ENCODE results near the gene ARHGEF1. TPM values are rescaled to one million over a fixed set of nuclear protein-coding genes. Genes with fewer than 3 reads are reported as not detected.

Gene ARHGEF1
- total RNA-seq, 2 donors from 2014 or later = 64.1 to 98.7 TPM

GRCh38 chr19:41947091-41947490, 64.1 kb downstream of the ARHGEF1 start:
- intact Hi-C loops (cut with DNase I) = no loop called here
- H3K9ac ChIP-seq (ENCODE audit: low read depth in 2 of 2, low read length in 2 of 2) = no peak overlapping the region
- H3K9me3 ChIP-seq = no peaks in the 10 kb centered on the region
- no peaks in the 10 kb centered on the region for H3K4me1 ChIP-seq
- TF ChIP-seq CTCF (IDR thresholded peaks at IDR 0.05) = no peak
- no peak overlapping the region for H3K27ac ChIP-seq
- no peak overlapping the region for H3K4me3 ChIP-seq
- H3K36me3 ChIP-seq = no peaks in the 10 kb centered on the region
- H3K27me3 ChIP-seq = no peaks in the 10 kb centered on the region
- DNase-seq = no peak

DNA sequence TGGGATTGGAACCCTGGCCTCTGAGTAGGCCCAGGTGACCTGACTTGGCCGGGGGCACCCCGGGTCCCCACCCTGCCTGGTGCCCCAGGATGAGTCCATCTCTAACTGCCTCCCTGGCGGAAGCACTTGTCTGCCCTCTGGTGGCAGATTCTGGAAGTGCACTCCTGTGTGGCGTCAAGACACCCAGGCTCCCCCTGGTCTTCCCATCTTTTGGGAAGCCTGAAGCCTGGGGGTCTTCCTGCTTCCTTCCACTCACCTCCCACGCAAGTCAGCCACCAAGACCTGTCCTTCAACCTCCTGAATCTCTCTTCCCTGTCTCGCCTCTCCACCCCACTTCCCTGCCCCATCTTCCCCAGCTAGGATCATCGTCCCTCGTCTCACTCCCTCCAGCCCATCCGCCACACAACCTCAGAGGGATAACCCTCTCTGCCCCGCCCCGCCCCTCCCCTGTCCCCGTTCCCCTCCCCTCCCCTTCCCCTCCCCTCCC, 68.7 kb downstream of the ARHGEF1 start:
- Histone ChIP-seq H3K27ac (no peak overlapping the region), H3K4me3 (no peak overlapping the region), H3K4me1 (no peaks in the 10 kb centered on the region), H3K9ac (ENCODE audit: low read depth in 2 of 2, low read length in 2 of 2) (no peak overlapping the region), H3K36me3 (no peaks in the 10 kb centered on the region), H3K27me3 (no peaks in the 10 kb centered on the region), H3K9me3 (no peaks in the 10 kb centered on the region)
- intact Hi-C loops (cut with DNase I) = loop anchor here (5.0 kb wide), 1 partner anchor 79 kb away; no protein-coding TSS in a partner anchor
- DNase-seq = peak; percentile 91
- peak; percentile 99 for TF ChIP-seq CTCF (IDR thresholded peaks at IDR 0.05)

- Histone ChIP-seq H3K9ac (ENCODE audit: low read depth in 2 of 2, low read length in 2 of 2) (peak overlapping the region in 1 of 2 donors; percentile 95), H3K27me3 (no peaks in the 10 kb centered on the region), H3K36me3 (no peaks in the 10 kb centered on the region), H3K9me3 (no peaks in the 10 kb centered on the region), H3K4me3 (no peak overlapping the region), H3K27ac (no peak overlapping the region), H3K4me1 (peaks cover 4% of the 10 kb centered on the region)
- DNase-seq = no peak
- TF ChIP-seq CTCF (IDR thresholded peaks at IDR 0.05) = no peak
- intact Hi-C loops (cut with DNase I) = no loop called here
These were observed 72.5 kb downstream of the ARHGEF1 start for GRCh38 chr19:41955521-41955920.

GRCh38 chr19:41956621-41957020, 73.6 kb downstream of the ARHGEF1 start:
- H3K4me3 ChIP-seq = peak overlapping the region; percentile 94
- no peaks in the 10 kb centered on the region for H3K9me3 ChIP-seq
- peaks cover 4% of the 10 kb centered on the region for H3K4me1 ChIP-seq
- no peaks in the 10 kb centered on the region for H3K27me3 ChIP-seq
- no peaks in the 10 kb centered on the region for H3K36me3 ChIP-seq
- peak overlapping the region; percentile 94 for H3K27ac ChIP-seq
- H3K9ac ChIP-seq (ENCODE audit: low read depth in 2 of 2, low read length in 2 of 2) = peak overlapping the region; percentile 47 to 95
- peak; percentile 57 for DNase-seq
- intact Hi-C loops (cut with DNase I) = no loop called here
- no peak for TF ChIP-seq CTCF (IDR thresholded peaks at IDR 0.05)

Small RNA genes within 50 kb of the gene (microRNA-seq; reads per million reads assigned to microRNA genes)
- not detected for gene MIR6797

Other genes with a start within 250 kb of the ARHGEF1 start
- 100 to 1,000 TPM; 329 to 919 TPM for gene CEACAM7, start 194.9 kb upstream of the ARHGEF1 start, total RNA-seq
- 1,000 to 10,000 TPM; 2,196 to 2,217 TPM for gene CEACAM5, start 174.6 kb upstream of the ARHGEF1 start, total RNA-seq
- gene CEACAM6, start 127.7 kb upstream of the ARHGEF1 start, total RNA-seq = 100 to 1,000 TPM; 260 to 655 TPM
- 1 to 10 TPM; 1.1 to 2.8 TPM for gene CEACAM3, start 86.6 kb upstream of the ARHGEF1 start, total RNA-seq
- gene LYPD4, start 38.5 kb upstream of the ARHGEF1 start, total RNA-seq = not detected
- not detected for gene DMRTC2, start 38.1 kb upstream of the ARHGEF1 start, total RNA-seq
- 1,000 to 10,000 TPM; 1,710 to 2,039 TPM for gene RPS19, start 22.9 kb upstream of the ARHGEF1 start, total RNA-seq
- gene CD79A, start 5.9 kb upstream of the ARHGEF1 start, total RNA-seq = 1 to 10 TPM; 3.5 to 3.8 TPM
- gene ERFL, start 45.3 kb downstream of the ARHGEF1 start, total RNA-seq = under 1 TPM; 0.42 to 0.47 TPM
- 100 to 1,000 TPM; 172 to 197 TPM for gene RABAC1, start 76.1 kb downstream of the ARHGEF1 start, total RNA-seq
- 1 to 10 TPM in 1 of 2 donors, under 1 TPM in 1; 0.35 to 1.9 TPM for gene ATP1A3, start 111.0 kb downstream of the ARHGEF1 start, total RNA-seq
- gene GRIK5, start 187.0 kb downstream of the ARHGEF1 start, total RNA-seq = 1 to 10 TPM in 1 of 2 donors, under 1 TPM in 1; 0.62 to 2.3 TPM
- 10 to 100 TPM; 14.7 to 15.9 TPM for gene ZNF574, start 193.0 kb downstream of the ARHGEF1 start, total RNA-seq
- 1 to 10 TPM; 2.1 to 4.0 TPM for gene POU2F2, start 249.3 kb downstream of the ARHGEF1 start, total RNA-seq

Measured in colonic mucosa (tissue), 4 donors.